ENCODE results near the gene CCDC197.

DNA sequence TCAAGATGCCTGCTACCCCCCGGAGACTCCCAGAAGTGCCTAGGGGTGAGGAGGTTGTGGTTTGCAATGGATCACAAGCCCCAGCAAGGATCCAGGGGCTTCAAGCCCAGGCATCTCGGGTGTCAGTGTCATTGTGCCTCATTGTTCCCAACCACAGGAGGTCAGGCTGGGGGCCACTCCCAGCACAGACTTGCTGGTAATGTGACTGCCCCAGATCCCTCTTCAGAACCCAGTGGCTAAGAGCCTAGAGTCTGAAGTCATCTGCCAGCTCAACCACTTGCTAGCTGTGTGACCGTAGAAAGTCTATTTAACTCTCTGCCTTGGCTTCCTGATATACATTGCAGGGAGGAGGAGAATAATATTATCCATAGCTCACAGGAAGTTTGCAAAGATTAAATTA, 13.0 kb upstream of the CCDC197 start:
- no peak for TF ChIP-seq ZNF600 (tag by site-specific recombination; IDR thresholded peaks at IDR 0.05)
- TF ChIP-seq, protein P1, sequence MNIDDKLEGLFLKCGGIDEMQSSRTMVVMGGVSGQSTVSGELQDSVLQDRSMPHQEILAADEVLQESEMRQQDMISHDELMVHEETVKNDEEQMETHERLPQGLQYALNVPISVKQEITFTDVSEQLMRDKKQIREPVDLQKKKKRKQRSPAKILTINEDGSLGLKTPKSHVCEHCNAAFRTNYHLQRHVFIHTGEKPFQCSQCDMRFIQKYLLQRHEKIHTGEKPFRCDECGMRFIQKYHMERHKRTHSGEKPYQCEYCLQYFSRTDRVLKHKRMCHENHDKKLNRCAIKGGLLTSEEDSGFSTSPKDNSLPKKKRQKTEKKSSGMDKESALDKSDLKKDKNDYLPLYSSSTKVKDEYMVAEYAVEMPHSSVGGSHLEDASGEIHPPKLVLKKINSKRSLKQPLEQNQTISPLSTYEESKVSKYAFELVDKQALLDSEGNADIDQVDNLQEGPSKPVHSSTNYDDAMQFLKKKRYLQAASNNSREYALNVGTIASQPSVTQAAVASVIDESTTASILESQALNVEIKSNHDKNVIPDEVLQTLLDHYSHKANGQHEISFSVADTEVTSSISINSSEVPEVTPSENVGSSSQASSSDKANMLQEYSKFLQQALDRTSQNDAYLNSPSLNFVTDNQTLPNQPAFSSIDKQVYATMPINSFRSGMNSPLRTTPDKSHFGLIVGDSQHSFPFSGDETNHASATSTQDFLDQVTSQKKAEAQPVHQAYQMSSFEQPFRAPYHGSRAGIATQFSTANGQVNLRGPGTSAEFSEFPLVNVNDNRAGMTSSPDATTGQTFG (tag by site-specific recombination; IDR thresholded peaks at IDR 0.05; ENCODE audit: borderline replicate concordance), result no peak
- TF ChIP-seq, protein P2, sequence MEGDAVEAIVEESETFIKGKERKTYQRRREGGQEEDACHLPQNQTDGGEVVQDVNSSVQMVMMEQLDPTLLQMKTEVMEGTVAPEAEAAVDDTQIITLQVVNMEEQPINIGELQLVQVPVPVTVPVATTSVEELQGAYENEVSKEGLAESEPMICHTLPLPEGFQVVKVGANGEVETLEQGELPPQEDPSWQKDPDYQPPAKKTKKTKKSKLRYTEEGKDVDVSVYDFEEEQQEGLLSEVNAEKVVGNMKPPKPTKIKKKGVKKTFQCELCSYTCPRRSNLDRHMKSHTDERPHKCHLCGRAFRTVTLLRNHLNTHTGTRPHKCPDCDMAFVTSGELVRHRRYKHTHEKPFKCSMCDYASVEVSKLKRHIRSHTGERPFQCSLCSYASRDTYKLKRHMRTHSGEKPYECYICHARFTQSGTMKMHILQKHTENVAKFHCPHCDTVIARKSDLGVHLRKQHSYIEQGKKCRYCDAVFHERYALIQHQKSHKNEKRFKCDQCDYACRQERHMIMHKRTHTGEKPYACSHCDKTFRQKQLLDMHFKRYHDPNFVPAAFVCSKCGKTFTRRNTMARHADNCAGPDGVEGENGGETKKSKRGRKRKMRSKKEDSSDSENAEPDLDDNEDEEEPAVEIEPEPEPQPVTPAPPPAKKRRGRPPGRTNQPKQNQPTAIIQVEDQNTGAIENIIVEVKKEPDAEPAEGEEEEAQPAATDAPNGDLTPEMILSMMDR (tag by site-specific recombination; IDR thresholded peaks at IDR 0.05), result no peak
- TF ChIP-seq ZBTB8A (tag by site-specific recombination; IDR thresholded peaks at IDR 0.05), result no peak
- no peak for TF ChIP-seq ZNF677 (tag by site-specific recombination; IDR thresholded peaks at IDR 0.05)
- TF ChIP-seq ZNF610 (tag by site-specific recombination; IDR thresholded peaks at IDR 0.05; ENCODE audit: borderline replicate concordance), result no peak
- no peak for TF ChIP-seq ZFP37 (tag by site-specific recombination; IDR thresholded peaks at IDR 0.05)
- TF ChIP-seq ZNF394 (tag by site-specific recombination; IDR thresholded peaks at IDR 0.05; ENCODE audit: borderline replicate concordance), result no peak
- no peak for TF ChIP-seq RBAK (tag by site-specific recombination; IDR thresholded peaks at IDR 0.05)
- TF ChIP-seq ZBTB7A (tag by site-specific recombination; IDR thresholded peaks at IDR 0.05; ENCODE audit: low read depth), result no peak
- TF ChIP-seq ZNF274 (IDR thresholded peaks at IDR 0.05; ENCODE audit: low read length), result no peak
- TF ChIP-seq ZNF274 (tag by site-specific recombination; IDR thresholded peaks at IDR 0.05; ENCODE audit: borderline replicate concordance), result no peak
- TF ChIP-seq MEIS1 (CRISPR knock-in tag; IDR thresholded peaks at IDR 0.05; ENCODE audit: borderline replicate concordance), result no peak
- TF ChIP-seq ZNF302 (tag by site-specific recombination; IDR thresholded peaks at IDR 0.05; ENCODE audit: low read depth), result no peak
- TF ChIP-seq, protein P3, sequence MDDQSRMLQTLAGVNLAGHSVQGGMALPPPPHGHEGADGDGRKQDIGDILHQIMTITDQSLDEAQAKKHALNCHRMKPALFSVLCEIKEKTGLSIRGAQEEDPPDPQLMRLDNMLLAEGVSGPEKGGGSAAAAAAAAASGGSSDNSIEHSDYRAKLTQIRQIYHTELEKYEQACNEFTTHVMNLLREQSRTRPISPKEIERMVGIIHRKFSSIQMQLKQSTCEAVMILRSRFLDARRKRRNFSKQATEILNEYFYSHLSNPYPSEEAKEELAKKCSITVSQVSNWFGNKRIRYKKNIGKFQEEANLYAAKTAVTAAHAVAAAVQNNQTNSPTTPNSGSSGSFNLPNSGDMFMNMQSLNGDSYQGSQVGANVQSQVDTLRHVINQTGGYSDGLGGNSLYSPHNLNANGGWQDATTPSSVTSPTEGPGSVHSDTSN (CRISPR knock-in tag; IDR thresholded peaks at IDR 0.05), result no peak
